Measurements from ENCODE around the gene MAP6D1. TPM values are rescaled to one million over a fixed set of nuclear protein-coding genes. Genes with fewer than 3 reads are reported as not detected.
A peak's percentile ranks its signal among the peaks of the same experiment; 100 is the strongest.

The MAP6D1 gene
- total RNA-seq, 1 experiment from 2014 or later = 12.6 TPM

- peak overlapping the region; percentile 30; the same call in 1 of the 2 replicates for H3K4me3 ChIP-seq (ENCODE audit: low read length)
- peaks cover 11% of the 10 kb centered on the region; the same call in 1 of the 2 replicates for H3K79me2 ChIP-seq (ENCODE audit: low read length)
- CTCF ChIA-PET = no interaction called here
- H4K20me1 ChIP-seq (ENCODE audit: low read length) = no peaks in the 10 kb centered on the region
- H3F3A ChIP-seq (ENCODE audit: low read length, unreplicated experiment) = peaks cover 14% of the 10 kb centered on the region
- DNase-seq (peak; percentile 65), ATAC-seq (peak; percentile 71)
- H3K9me3 ChIP-seq (ENCODE audit: low read length) = no peaks in the 10 kb centered on the region
- POLR2A ChIA-PET (ENCODE audit: unreplicated experiment) = no interaction called here
- intact Hi-C loops (cut with micrococcal nuclease) = loop anchor here (2.0 kb wide), 1 partner anchor 21 kb away; the partner anchor contains the start of gene MAP6D1
- H3K9ac ChIP-seq (ENCODE audit: low read length) = 0 out of 2 replicates have a peak overlapping the region, but pooled peaks have one; percentile 9
- H3K36me3 ChIP-seq (ENCODE audit: low read depth, low read length) = peaks cover 20% of the 10 kb centered on the region; the same call in 1 of the 2 replicates
- peak overlapping the region; percentile 69 for H3K27ac ChIP-seq (ENCODE audit: low read length)
- peak overlapping the region; percentile 71 for H3K4me2 ChIP-seq (ENCODE audit: low read length)
- peaks cover 22% of the 10 kb centered on the region for H3K4me1 ChIP-seq (ENCODE audit: insufficient read depth, low read length)
- no TSS peak for BruUV-seq (replicated peaks)
- no peaks in the 10 kb centered on the region for H3K27me3 ChIP-seq (ENCODE audit: low read length)
- H2AFZ ChIP-seq (ENCODE audit: low read length) = no peak overlapping the region
- TF ChIP-seq, protein P1, sequence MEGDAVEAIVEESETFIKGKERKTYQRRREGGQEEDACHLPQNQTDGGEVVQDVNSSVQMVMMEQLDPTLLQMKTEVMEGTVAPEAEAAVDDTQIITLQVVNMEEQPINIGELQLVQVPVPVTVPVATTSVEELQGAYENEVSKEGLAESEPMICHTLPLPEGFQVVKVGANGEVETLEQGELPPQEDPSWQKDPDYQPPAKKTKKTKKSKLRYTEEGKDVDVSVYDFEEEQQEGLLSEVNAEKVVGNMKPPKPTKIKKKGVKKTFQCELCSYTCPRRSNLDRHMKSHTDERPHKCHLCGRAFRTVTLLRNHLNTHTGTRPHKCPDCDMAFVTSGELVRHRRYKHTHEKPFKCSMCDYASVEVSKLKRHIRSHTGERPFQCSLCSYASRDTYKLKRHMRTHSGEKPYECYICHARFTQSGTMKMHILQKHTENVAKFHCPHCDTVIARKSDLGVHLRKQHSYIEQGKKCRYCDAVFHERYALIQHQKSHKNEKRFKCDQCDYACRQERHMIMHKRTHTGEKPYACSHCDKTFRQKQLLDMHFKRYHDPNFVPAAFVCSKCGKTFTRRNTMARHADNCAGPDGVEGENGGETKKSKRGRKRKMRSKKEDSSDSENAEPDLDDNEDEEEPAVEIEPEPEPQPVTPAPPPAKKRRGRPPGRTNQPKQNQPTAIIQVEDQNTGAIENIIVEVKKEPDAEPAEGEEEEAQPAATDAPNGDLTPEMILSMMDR (conservative IDR thresholded peaks at IDR 0.05; ENCODE audit: low read depth, low read length) = no peak
- TF ChIP-seq EZH2phosphoT487 (IDR thresholded peaks at IDR 0.05; ENCODE audit: borderline replicate concordance, low read length) (no peak), EZH2 (IDR thresholded peaks at IDR 0.05; ENCODE audit: low read length, unreplicated experiment) (no peak)
- no peaks in the 10 kb centered on the region for H3K9me2 ChIP-seq (replicated peaks; ENCODE audit: low read length)
Measured at GRCh38 chr3:183845608-183846288, 20.4 kb upstream of the MAP6D1 start.

DNA sequence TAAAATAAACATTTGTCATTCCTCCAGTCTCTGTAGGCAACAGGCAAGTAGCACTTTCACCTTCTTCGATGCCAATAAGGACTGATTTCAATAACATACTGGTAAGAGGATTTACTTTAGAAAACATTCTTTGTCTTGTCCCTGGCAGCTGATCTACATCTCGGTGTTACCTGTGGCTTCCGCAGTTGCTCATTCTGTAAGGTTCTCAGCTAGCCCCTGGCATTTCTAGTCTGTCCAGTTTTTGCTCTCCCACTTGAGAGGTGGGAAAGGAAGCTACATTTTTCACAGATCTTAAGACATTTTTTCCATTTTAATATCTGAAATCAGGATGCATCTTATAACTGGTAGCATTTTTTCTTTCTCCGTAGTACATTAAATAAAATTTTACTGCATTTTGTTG is 19.7 kb upstream of the MAP6D1 start:
- intact Hi-C loops (cut with micrococcal nuclease) = loop anchor here (2.0 kb wide), 1 partner anchor 20 kb away; the partner anchor contains the start of gene MAP6D1
- ChIA-PET CTCF (interaction anchor here (0.6 kb wide), 1 partner anchor 35 kb away, joined by 4 read pairs; no protein-coding TSS in a partner anchor), POLR2A (ENCODE audit: unreplicated experiment) (no interaction called here)
- peak overlapping the region; percentile 71 for H3K4me2 ChIP-seq (ENCODE audit: low read length)
- no TSS peak for BruUV-seq (replicated peaks)
- H3K36me3 ChIP-seq (ENCODE audit: low read depth, low read length) = peaks cover 20% of the 10 kb centered on the region
- no peak overlapping the region for H2AFZ ChIP-seq (ENCODE audit: low read length)
- 0 out of 2 replicates have a peak overlapping the region, but pooled peaks have one; percentile 9 for H3K9ac ChIP-seq (ENCODE audit: low read length)
- H3F3A ChIP-seq (ENCODE audit: low read length, unreplicated experiment) = peaks cover 14% of the 10 kb centered on the region
- H3K27me3 ChIP-seq (ENCODE audit: low read length) = no peaks in the 10 kb centered on the region
- peak overlapping the region; percentile 69 for H3K27ac ChIP-seq (ENCODE audit: low read length)
- peak; percentile 79 for DNase-seq
- H3K9me3 ChIP-seq (ENCODE audit: low read length) = no peaks in the 10 kb centered on the region
- peak; percentile 73 for ATAC-seq
- peaks cover 11% of the 10 kb centered on the region; the same call in 1 of the 2 replicates for H3K79me2 ChIP-seq (ENCODE audit: low read length)
- no peaks in the 10 kb centered on the region for H3K9me2 ChIP-seq (replicated peaks; ENCODE audit: low read length)
- H3K4me3 ChIP-seq (ENCODE audit: low read length) = peak overlapping the region; percentile 30; the same call in 1 of the 2 replicates
- H4K20me1 ChIP-seq (ENCODE audit: low read length) = no peaks in the 10 kb centered on the region
- H3K4me1 ChIP-seq (ENCODE audit: insufficient read depth, low read length) = peaks cover 22% of the 10 kb centered on the region
- TF ChIP-seq EZH2 (IDR thresholded peaks at IDR 0.05; ENCODE audit: low read length, unreplicated experiment) = no peak

- POLR2A ChIA-PET (ENCODE audit: unreplicated experiment) = interaction anchor here (0.6 kb wide), 1 partner anchor 290 kb away, joined by 3 read pairs; the partner anchor contains the start of gene EIF2B5
- TF ChIP-seq EZH2phosphoT487 (IDR thresholded peaks at IDR 0.05; ENCODE audit: borderline replicate concordance, low read length) = no peak
- TF ChIP-seq, protein P1 (conservative IDR thresholded peaks at IDR 0.05; ENCODE audit: low read depth, low read length) = no peak
- no peak for TF ChIP-seq EZH2 (IDR thresholded peaks at IDR 0.05; ENCODE audit: low read length, unreplicated experiment)
- ATAC-seq (peak; percentile 71), DNase-seq (peak; percentile 87)
- peak overlapping the region; percentile 71 for H3K4me2 ChIP-seq (ENCODE audit: low read length)
- BruUV-seq (replicated peaks) = no TSS peak
- no peaks in the 10 kb centered on the region for H3K9me3 ChIP-seq (ENCODE audit: low read length)
- H3K4me3 ChIP-seq (ENCODE audit: low read length) = no peak overlapping the region
- H4K20me1 ChIP-seq (ENCODE audit: low read length) = no peaks in the 10 kb centered on the region
- intact Hi-C loops (cut with micrococcal nuclease) = loop anchor here (2.0 kb wide), 1 partner anchor 20 kb away; the partner anchor contains the start of gene MAP6D1
- H3K9me2 ChIP-seq (replicated peaks; ENCODE audit: low read length) = no peaks in the 10 kb centered on the region
- H3K36me3 ChIP-seq (ENCODE audit: low read depth, low read length) = peaks cover 20% of the 10 kb centered on the region
- peaks cover 22% of the 10 kb centered on the region for H3K4me1 ChIP-seq (ENCODE audit: insufficient read depth, low read length)
- H3K27ac ChIP-seq (ENCODE audit: low read length) = peak overlapping the region; percentile 69
- no peak overlapping the region for H2AFZ ChIP-seq (ENCODE audit: low read length)
- peaks cover 14% of the 10 kb centered on the region for H3F3A ChIP-seq (ENCODE audit: low read length, unreplicated experiment)
- no peak overlapping the region for H3K9ac ChIP-seq (ENCODE audit: low read length)
- no peaks in the 10 kb centered on the region for H3K27me3 ChIP-seq (ENCODE audit: low read length)
- H3K79me2 ChIP-seq (ENCODE audit: low read length) = peaks cover 11% of the 10 kb centered on the region; the same call in 1 of the 2 replicates
- CTCF ChIA-PET = interaction anchor here (0.6 to 0.7 kb wide), 2 partner anchors 36 to 459 kb away, joined by 4 read pairs; no protein-coding TSS in a partner anchor
Measured at GRCh38 chr3:183844606-183845005, 19.2 kb upstream of the MAP6D1 start.

Measured in PC-3 (cell line).